ENCODE measurements around the gene NDUFA3. TPM values are rescaled to one million over a fixed set of nuclear protein-coding genes. Genes with fewer than 3 reads are reported as not detected.

Gene NDUFA3
- total RNA-seq, 2 donors from 2014 or later: 59.3 to 105 TPM

GRCh38 chr19:54104998-54105715, 2.5 kb downstream of the NDUFA3 start:
- DNase-seq (ENCODE audit: low spot score): no peak
- intact Hi-C loops (cut with DNase I): no loop called here

- no peak for DNase-seq (ENCODE audit: low spot score)
Measured at GRCh38 chr19:54105796-54106195, 3.1 kb downstream of the NDUFA3 start.

GRCh38 chr19:54106716-54107115, 4.1 kb downstream of the NDUFA3 start:
- DNase-seq (ENCODE audit: low spot score): no peak
- intact Hi-C loops (cut with DNase I): no loop called here

More at GRCh38 chr19:54105796-54106195, 3.1 kb downstream of the NDUFA3 start:
- intact Hi-C loops (cut with DNase I): no loop called here

- DNase-seq (ENCODE audit: low spot score): peak; percentile 64
- intact Hi-C loops (cut with DNase I): no loop called here
Measured at GRCh38 chr19:54107876-54108490, 5.3 kb downstream of the NDUFA3 start.

- no peak for DNase-seq (ENCODE audit: low spot score)
- intact Hi-C loops (cut with DNase I): no loop called here
Measured at GRCh38 chr19:54108496-54108895, 5.8 kb downstream of the NDUFA3 start.

- DNase-seq (ENCODE audit: low spot score): no peak
- intact Hi-C loops (cut with DNase I): no loop called here
Measured at GRCh38 chr19:54109651-54110050, 7.0 kb downstream of the NDUFA3 start.

GRCh38 chr19:54114340-54115108, 11.9 kb downstream of the NDUFA3 start:
- intact Hi-C loops (cut with DNase I): no loop called here
- peak; percentile 89 for DNase-seq (ENCODE audit: low spot score)

- intact Hi-C loops (cut with DNase I): no loop called here
- peak; percentile 99 for DNase-seq (ENCODE audit: low spot score)
Measured at GRCh38 chr19:54115109-54116063, 12.7 kb downstream of the NDUFA3 start, which contains the start of the genes PRPF31 and TFPT. TSS of gene PRPF31 (plus strand) at chr19:54115754. CDS start at chr19:54118279, 2,525 bp downstream. TSS of gene TFPT (minus strand) at chr19:54115657. CDS start at chr19:54115269, 388 bp downstream.

GRCh38 chr19:54121259-54121658, 18.6 kb downstream of the NDUFA3 start:
- DNase-seq (ENCODE audit: low spot score): no peak
- intact Hi-C loops (cut with DNase I): no loop called here

- DNase-seq (ENCODE audit: low spot score): no peak
- intact Hi-C loops (cut with DNase I): no loop called here
Measured at GRCh38 chr19:54123682-54124081, 21.0 kb downstream of the NDUFA3 start.

- no peak for DNase-seq (ENCODE audit: low spot score)
- intact Hi-C loops (cut with DNase I): no loop called here
Measured at GRCh38 chr19:54124393-54124792, 21.7 kb downstream of the NDUFA3 start.

GRCh38 chr19:54125713-54126112, 23.1 kb downstream of the NDUFA3 start:
- intact Hi-C loops (cut with DNase I): no loop called here
- no peak for DNase-seq (ENCODE audit: low spot score)

GRCh38 chr19:54127688-54128440, 25.2 kb downstream of the NDUFA3 start:
- DNase-seq (ENCODE audit: low spot score): no peak
- intact Hi-C loops (cut with DNase I): no loop called here

- intact Hi-C loops (cut with DNase I): no loop called here
Measured at GRCh38 chr19:54128441-54128725, 25.7 kb downstream of the NDUFA3 start.

GRCh38 chr19:54128796-54129616, 26.4 kb downstream of the NDUFA3 start:
- no peak for DNase-seq (ENCODE audit: low spot score)
- intact Hi-C loops (cut with DNase I): no loop called here

More at GRCh38 chr19:54128441-54128725, 25.7 kb downstream of the NDUFA3 start:
- no peak for DNase-seq (ENCODE audit: low spot score)

GRCh38 chr19:54129617-54129996, 27.0 kb downstream of the NDUFA3 start:
- DNase-seq (ENCODE audit: low spot score): no peak
- intact Hi-C loops (cut with DNase I): no loop called here

GRCh38 chr19:54133312-54133956, 30.8 kb downstream of the NDUFA3 start:
- no peak for DNase-seq (ENCODE audit: low spot score)
- intact Hi-C loops (cut with DNase I): no loop called here
